K562 (cell line): Measurements from ENCODE around the gene ADAMTS1. TPM values are rescaled to one million over a fixed set of nuclear protein-coding genes. Genes with fewer than 3 reads are reported as not detected.

ENCODE experiments used
- ATAC-seq: fragments of 200-7000 bp; cut with Tn5 transposase; 3 replicates; pipeline ENCODE4 v1.9.1; 2020; ENCODE audit warnings: moderate library complexity
- BruUV-seq: library from RNA; stranded (reverse); fragments of 400-500 nt; replicated peaks from 2 replicates; lab custom pipeline; 2021; lab: Mats Ljungman, UMichigan
- CTCF ChIA-PET: fragments of 300-600 bp; formaldehyde crosslinking; extraction: SDS; loops from one replicate; lab custom pipeline; 2021; ENCODE audit warnings: low intra/inter-chr PET ratio; lab: Yijun Ruan, JAX
- POLR2A ChIA-PET: fragments of 300-600, 350-650 bp; sonication (Branson Sonifier 250); formaldehyde crosslinking; extraction: SDS; loops from one replicate; lab custom pipeline; 2021; ENCODE audit warnings: antibody characterized with exemption, inconsistent platforms; lab: Yijun Ruan, JAX
- DNase-seq, 4 experiments: peaks; one replicate each; pipeline versions ENCODE4 v3.0.0 to v3.0.0-alpha.2; 2011 to 2018; ENCODE audit warnings: low spot score in 3 of 4, mixed read lengths in 3 of 4; ENCODE audit errors: extremely low read depth in 1 of 4
- FAIRE-seq: peaks from 2 replicates; lab custom pipeline; 2011; peaks lifted over from hg19 to GRCh38; lab: Jason Lieb, UNC
- H2AFZ ChIP-seq: 2 replicates; pipeline ENCODE4 v1.6.0; 2011; ENCODE audit warnings: low read depth, low read length, control low read depth, inconsistent platforms
- H3K27ac ChIP-seq: fragments of 200-600 bp; 3 replicates; pipeline ENCODE4 v1.8.0; 2011; ENCODE audit warnings: low read depth, mild to moderate bottlenecking, control low read depth, inconsistent platforms, low read length, moderate library complexity, mixed read lengths; ENCODE audit errors: extremely low read depth
- H3K27me3 ChIP-seq, 2 experiments: fragments of 300-600 bp in 1 of 2; 2 replicates in 1 of 2; 3 replicates in 1 of 2; pipeline versions ENCODE4 v1.6.0 to v1.8.0; 2011; ENCODE audit warnings: inconsistent platforms in 2 of 2, low read length in 2 of 2, mild to moderate bottlenecking in 1 of 2, mixed read lengths in 1 of 2, moderate library complexity in 1 of 2; ENCODE audit not compliant: control insufficient read depth in 2 of 2, insufficient read depth in 2 of 2
- H3K36me3 ChIP-seq: fragments of 300-600 bp; 3 replicates; pipeline ENCODE4 v1.8.0; 2011; ENCODE audit warnings: mild to moderate bottlenecking, low read length, inconsistent platforms; ENCODE audit not compliant: control insufficient read depth, insufficient read depth
- H3K4me1 ChIP-seq, 2 experiments: fragments of 200-600 bp in 1 of 2; replicated peaks in 1 of 2; 2 replicates in 1 of 2; 3 replicates in 1 of 2; pipeline versions ENCODE4 v1.5.1 to v1.8.0; 2011; ENCODE audit warnings: inconsistent platforms in 2 of 2, low read length in 2 of 2, mild to moderate bottlenecking in 1 of 2, mixed read lengths in 1 of 2, moderate library complexity in 1 of 2; ENCODE audit not compliant: control insufficient read depth in 2 of 2, insufficient read depth in 2 of 2
- H3K4me2 ChIP-seq: 2 replicates; pipeline ENCODE4 v1.6.1; 2011; ENCODE audit warnings: low read length, control low read depth, inconsistent platforms, mixed read lengths; ENCODE audit not compliant: insufficient read depth
- H3K4me3 ChIP-seq: fragments of 200-600 bp; sonication (generic), shearing (Covaris generic); 2 replicates; pipeline ENCODE4 v1.5.1; 2016; ENCODE audit warnings: control low read depth, inconsistent platforms
- H3K79me2 ChIP-seq: fragments of 200-600 bp; 3 replicates; pipeline ENCODE4 v1.8.0; 2011; ENCODE audit warnings: low read length, inconsistent platforms; ENCODE audit not compliant: control insufficient read depth, insufficient read depth
- H3K9ac ChIP-seq, 2 experiments: 2 replicates each; pipeline versions ENCODE4 v1.6.0 to v1.6.1; 2011; ENCODE audit warnings: low read depth in 2 of 2, low read length in 2 of 2, control low read depth in 1 of 2, inconsistent platforms in 1 of 2, mild to moderate bottlenecking in 1 of 2, mixed read lengths in 1 of 2; ENCODE audit not compliant: insufficient read depth in 1 of 2
- H3K9me1 ChIP-seq: one replicate; pipeline ENCODE4 v1.6.0; 2011; ENCODE audit warnings: inconsistent platforms, mild to moderate bottlenecking, low read length, moderate library complexity; ENCODE audit not compliant: control insufficient read depth, insufficient read depth
- H3K9me3 ChIP-seq: replicated peaks from 2 replicates; pipeline ENCODE4 v1.5.1; 2011; ENCODE audit warnings: low read depth, low read length, inconsistent platforms; ENCODE audit not compliant: control insufficient read depth, insufficient read depth
- H4K20me1 ChIP-seq: replicated peaks from 2 replicates; pipeline ENCODE4 v1.6.1; 2011; ENCODE audit warnings: low read length, inconsistent platforms, mixed read lengths; ENCODE audit not compliant: control insufficient read depth, insufficient read depth
- ZC3H8 ChIP-seq: fragments of 450-650 bp; IDR thresholded peaks from 2 replicates; pipeline ENCODE4 v1.6.1; 2017
- ZNF146 ChIP-seq: IDR thresholded peaks from one replicate; pipeline ENCODE4 v1.6.1; 2018; ENCODE audit warnings: missing compliant biosample characterization; ENCODE audit not compliant: unreplicated experiment
- ZNF354B ChIP-seq: fragments of 250-450 bp; sonication (Bioruptor Pico); IDR thresholded peaks from 2 replicates; pipeline ENCODE4 v1.4.0; 2020
- ZNF77 ChIP-seq: fragments of 250-450 bp; sonication (Bioruptor Pico); IDR thresholded peaks from 2 replicates; pipeline ENCODE4 v1.5.0; 2020
- WGBS: fragments of 100-300 bp; shearing (Covaris generic); methylation state at CpG from one replicate; pipeline ENCODE4 v1.1.6; 2016; ENCODE audit warnings: low coverage, mixed read lengths; ENCODE audit not compliant: insufficient coverage; ENCODE audit errors: missing lambda C conversion rate; 5-methylcytosine and 5-hydroxymethylcytosine counted together
- in situ Hi-C: fragments of 300-500 bp; cut with MboI; formaldehyde crosslinking; loops from 4 replicates; pipeline ENCODE4 v1.15.0; 2018; ENCODE audit warnings: inconsistent platforms, mixed read lengths
- intact Hi-C: fragments of 100-400 bp; cut with micrococcal nuclease; formaldehyde crosslinking; loops from 2 replicates; pipeline ENCODE4 v1.14.2; 2022
- polyA plus RNA-seq, 8 experiments: library from polyadenylated mRNA; depleted of rRNA in 4 of 8; stranded (reverse) in 5 of 8; unstranded in 3 of 8; fragments of >200 nt; fragmentation: Nextera tagmentation in 2 of 8; fragmentation: Illumina TruSeq in 1 of 8; extraction: Ambion mirVana in 2 of 8; extraction: Trizol in 1 of 8; gene quantifications; 2 replicates each; pipeline versions ENCODE4 v1.2.1 to v1.2.3, GENCODE V29; 2011 to 2014; ENCODE audit warnings: inconsistent platforms in 1 of 8, missing spikeins in 1 of 8
- total RNA-seq, 7 experiments: library from RNA; depleted of rRNA in 6 of 7; stranded (reverse); fragments of >200 nt in 6 of 7; fragmentation: Illumina TruSeq in 2 of 7; extraction: Trizol in 2 of 7; gene quantifications; 2 replicates each; pipeline versions ENCODE4 v1.2.1 to v1.2.3, GENCODE V29; 2011 to 2021; ENCODE audit warnings: low replicate concordance in 1 of 7
- TF ChIP-seq, protein P1 (sequence below), 2 experiments: fragments of 450-650 bp; IDR thresholded peaks; 2 replicates each; pipeline ENCODE4 v1.6.1; 2016; ENCODE audit warnings: mild to moderate bottlenecking in 2 of 2, borderline replicate concordance in 1 of 2, low read depth in 1 of 2, moderate library complexity in 1 of 2

Gene ADAMTS1
- total and polyA plus RNA-seq, 9 of the 15 experiments (the other 6 are each of a cell fraction or from before 2014, with no cell fraction given), result 0.01 to 0.58 TPM; not detected in 7

- TF ChIP-seq, protein P1, sequence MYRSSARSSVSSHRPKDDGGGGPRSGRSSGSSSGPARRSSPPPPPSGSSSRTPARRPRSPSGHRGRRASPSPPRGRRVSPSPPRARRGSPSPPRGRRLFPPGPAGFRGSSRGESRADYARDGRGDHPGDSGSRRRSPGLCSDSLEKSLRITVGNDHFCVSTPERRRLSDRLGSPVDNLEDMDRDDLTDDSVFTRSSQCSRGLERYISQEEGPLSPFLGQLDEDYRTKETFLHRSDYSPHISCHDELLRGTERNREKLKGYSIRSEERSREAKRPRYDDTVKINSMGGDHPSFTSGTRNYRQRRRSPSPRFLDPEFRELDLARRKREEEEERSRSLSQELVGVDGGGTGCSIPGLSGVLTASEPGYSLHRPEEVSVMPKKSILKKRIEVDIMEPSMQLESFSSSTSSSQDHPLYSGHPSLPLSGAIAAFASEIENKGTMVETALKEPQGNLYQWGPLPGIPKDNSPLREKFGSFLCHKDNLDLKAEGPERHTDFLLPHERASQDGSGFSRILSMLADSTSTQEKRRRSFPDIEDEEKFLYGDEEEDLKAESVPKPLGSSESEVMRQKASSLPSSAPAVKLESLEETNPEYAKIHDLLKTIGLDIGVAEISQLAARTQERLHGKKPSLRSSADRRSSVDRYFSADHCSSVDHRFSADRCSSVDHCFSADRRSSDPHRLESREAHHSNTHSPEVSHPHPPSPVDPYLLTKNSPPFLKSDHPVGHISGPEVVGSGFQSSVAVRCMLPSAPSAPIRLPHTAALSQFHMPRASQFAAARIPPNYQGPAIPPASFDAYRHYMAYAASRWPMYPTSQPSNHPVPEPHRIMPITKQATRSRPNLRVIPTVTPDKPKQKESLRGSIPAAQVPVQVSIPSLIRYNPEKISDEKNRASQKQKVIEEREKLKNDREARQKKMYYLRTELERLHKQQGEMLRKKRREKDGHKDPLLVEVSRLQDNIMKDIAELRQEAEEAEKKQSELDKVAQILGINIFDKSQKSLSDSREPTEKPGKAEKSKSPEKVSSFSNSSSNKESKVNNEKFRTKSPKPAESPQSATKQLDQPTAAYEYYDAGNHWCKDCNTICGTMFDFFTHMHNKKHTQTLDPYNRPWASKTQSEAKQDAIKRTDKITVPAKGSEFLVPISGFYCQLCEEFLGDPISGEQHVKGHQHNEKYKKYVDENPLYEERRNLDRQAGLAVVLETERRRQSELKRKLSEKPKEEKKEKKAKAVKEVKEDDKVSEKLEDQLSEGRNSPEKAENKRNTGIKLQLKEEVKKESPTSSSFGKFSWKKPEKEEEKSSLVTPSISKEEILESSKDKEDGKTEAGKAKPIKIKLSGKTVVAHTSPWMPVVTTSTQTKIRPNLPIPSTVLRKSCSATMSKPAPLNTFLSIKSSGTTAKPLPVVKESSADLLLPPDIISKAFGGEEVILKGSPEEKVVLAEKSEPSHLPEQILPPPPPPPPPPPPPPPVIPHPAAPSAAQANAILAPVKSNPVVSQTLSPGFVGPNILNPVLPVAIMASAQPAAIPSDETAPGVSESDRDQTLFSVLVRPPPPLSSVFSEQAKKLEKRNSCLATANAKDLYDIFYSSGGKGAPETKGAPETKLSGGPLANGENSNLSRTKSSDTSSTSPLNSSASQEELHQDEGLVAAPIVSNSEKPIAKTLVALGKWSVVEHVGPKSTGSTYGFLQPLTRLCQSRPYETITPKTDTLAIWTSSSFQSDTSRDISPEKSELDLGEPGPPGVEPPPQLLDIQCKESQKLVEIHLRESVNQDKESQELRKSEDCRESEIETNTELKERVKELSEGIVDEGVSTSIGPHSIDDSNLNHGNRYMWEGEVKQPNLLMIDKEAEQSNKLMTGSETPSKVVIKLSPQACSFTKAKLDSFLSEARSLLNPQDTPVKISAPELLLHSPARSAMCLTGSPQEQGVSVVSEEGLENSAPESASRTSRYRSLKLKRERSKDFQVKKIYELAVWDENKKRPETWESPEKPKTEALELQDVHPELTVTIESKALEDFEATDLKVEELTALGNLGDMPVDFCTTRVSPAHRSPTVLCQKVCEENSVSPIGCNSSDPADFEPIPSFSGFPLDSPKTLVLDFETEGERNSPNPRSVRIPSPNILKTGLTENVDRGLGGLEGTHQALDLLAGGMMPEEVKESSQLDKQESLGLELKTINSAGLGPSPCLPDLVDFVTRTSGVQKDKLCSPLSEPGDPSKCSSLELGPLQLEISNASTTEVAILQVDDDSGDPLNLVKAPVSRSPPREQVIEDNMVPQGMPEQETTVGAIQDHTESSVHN (IDR thresholded peaks at IDR 0.05; ENCODE audit: borderline replicate concordance in 1 of 2, low read depth in 1 of 2), result no peak
- no peak for TF ChIP-seq ZNF354B
Observed at GRCh38 chr21:26826801-26827200, 18.4 kb downstream of the ADAMTS1 start (continued).

GRCh38 chr21:26820509-26820908 is 24.7 kb downstream of the ADAMTS1 start:
- WGBS, result 3% methylated on average over 4 of the region's 4 CpGs
- ChIA-PET CTCF (no interaction called here), POLR2A (no interaction called here)
- FAIRE-seq (no peak), DNase-seq (no peak), ATAC-seq (no peak)
- Histone ChIP-seq H3K36me3 (no peaks in the 10 kb centered on the region), H3K4me1 (no peaks in the 10 kb centered on the region), H3K9me3 (no peaks in the 10 kb centered on the region; the same call in 1 of the 2 replicates), H3K9me1 (no peaks in the 10 kb centered on the region), H3K4me3 (no peak overlapping the region), H3K27me3 (no peaks in the 10 kb centered on the region), H3K4me2 (no peak overlapping the region), H3K79me2 (no peaks in the 10 kb centered on the region), H2AFZ (no peak overlapping the region), H3K27ac (no peak overlapping the region), H4K20me1 (no peaks in the 10 kb centered on the region), H3K9ac (no peak overlapping the region)
- TF ChIP-seq ZC3H8 (no peak), ZNF146 (no peak), ZNF77 (CRISPR knock-in tag) (no peak)
- intact Hi-C loops (no loop called here), in situ Hi-C loops (no loop called here)
- BruUV-seq, result no TSS peak
